Activated naive CD8-positive, alpha-beta T cell treated with anti-CD3 and anti-CD28 coated beads, Interleukin-2, amount 10 ng/mL, durations not matched to agents 7 days and 5 days (primary cell): ENCODE results near the gene AGO3. TPM values are rescaled to one million over a fixed set of nuclear protein-coding genes. Genes with fewer than 3 reads are reported as not detected.
"Not testable (repeated sequence)": the region's sequence is repeated elsewhere in the genome, so short reads cannot be mapped to it uniquely, and the experiment has no call there.

ENCODE experiments used
- ATAC-seq: fragments of 150-1000 bp; cut with Tn5 transposase; one replicate; pipeline ENCODE4 v1.10.0; 2021; ENCODE audit warnings: low read depth, moderate library complexity
- POLR2A ChIA-PET: fragments of 350-600 bp; sonication (Branson Sonifier 250); formaldehyde crosslinking; loops from one replicate; lab custom pipeline; 2021; ENCODE audit warnings: antibody characterized with exemption; lab: Charles Lee
- DNase-seq: peaks from one replicate; pipeline ENCODE4 v3.0.0; 2021
- H3K27ac Mint-ChIP-seq: one replicate; pipeline ENCODE4 v1.8.0; 2022; ENCODE audit warnings: mild to moderate bottlenecking, mixed read lengths
- H3K27me3 Mint-ChIP-seq: one replicate; pipeline ENCODE4 v1.8.0; 2022; ENCODE audit warnings: mild to moderate bottlenecking, moderate library complexity, mixed read lengths
- H3K36me3 Mint-ChIP-seq: one replicate; pipeline ENCODE4 v1.8.0; 2021; ENCODE audit warnings: mild to moderate bottlenecking, mixed read lengths
- H3K4me1 Mint-ChIP-seq: one replicate; pipeline ENCODE4 v1.8.0; 2021; ENCODE audit warnings: mixed read lengths
- H3K4me3 Mint-ChIP-seq: one replicate; pipeline ENCODE4 v1.8.0; 2022; ENCODE audit warnings: mild to moderate bottlenecking, moderate library complexity, mixed read lengths
- H3K9me3 Mint-ChIP-seq: one replicate; pipeline ENCODE4 v1.8.0; 2021; ENCODE audit warnings: mixed read lengths
- total RNA-seq, 2 experiments: library from RNA; stranded (reverse); gene quantifications; one replicate each; pipeline ENCODE4 v1.2.3, GENCODE V29; 2021

AGO3 gene
- 10 to 100 TPM; 26.5 to 34.0 TPM for total RNA-seq

- Mint-ChIP-seq H3K9me3 (no peaks in the 10 kb centered on the region), H3K27ac (peak within 1 kb of the TSS; percentile 95), H3K36me3 (no peaks in the 10 kb centered on the region), H3K27me3 (no peaks in the 10 kb centered on the region), H3K4me3 (peak within 1 kb of the TSS; percentile 92), H3K4me1 (peaks cover 29% of the 10 kb centered on the region)
- DNase-seq (peak; percentile 93), ATAC-seq (peak; percentile 92)
- POLR2A ChIA-PET, result interaction anchor here (0.5 to 2.6 kb wide), 25 partner anchors 9 to 693 kb away, joined by 3 to 27 read pairs (median 4); partner anchors contain the start of genes AGO1, CLSPN, KIAA0319L and NCDN
These were observed at the start of gene AGO3 for GRCh38 chr1:35930593-35931445. Gene AGO3, plus strand, starts transcription at chr1:35931105. Its CDS starts 322 bp downstream, at chr1:35931427.

GRCh38 chr1:35881850-35882273 lies 49.0 kb upstream of the AGO3 start:
- POLR2A ChIA-PET, result interaction anchor here (0.6 to 2.8 kb wide), 3 partner anchors 9 to 50 kb away, joined by 3 to 19 read pairs (median 4); partner anchors contain the start of gene AGO3
- no peak overlapping the region for H3K27ac Mint-ChIP-seq
- H3K36me3 Mint-ChIP-seq, result no peaks in the 10 kb centered on the region
- ATAC-seq (no peak), DNase-seq (no peak)
- no peaks in the 10 kb centered on the region for H3K9me3 Mint-ChIP-seq
- H3K4me1 Mint-ChIP-seq, result peaks cover 29% of the 10 kb centered on the region
- peaks cover 4% of the 10 kb centered on the region for H3K27me3 Mint-ChIP-seq
- H3K4me3 Mint-ChIP-seq, result peak overlapping the region; percentile 94

GRCh38 chr1:35882586-35882944 lies 48.3 kb upstream of the AGO3 start:
- H3K27me3 Mint-ChIP-seq, result peaks cover 4% of the 10 kb centered on the region
- no peak for DNase-seq
- no peaks in the 10 kb centered on the region for H3K9me3 Mint-ChIP-seq
- H3K27ac Mint-ChIP-seq, result no peak overlapping the region
- H3K4me3 Mint-ChIP-seq, result peak overlapping the region; percentile 94
- POLR2A ChIA-PET, result interaction anchor here (0.6 to 2.8 kb wide), 4 partner anchors 9 to 113 kb away, joined by 3 to 19 read pairs (median 3); partner anchors contain the start of genes AGO3 and CLSPN
- H3K36me3 Mint-ChIP-seq, result no peaks in the 10 kb centered on the region
- peaks cover 35% of the 10 kb centered on the region for H3K4me1 Mint-ChIP-seq
- ATAC-seq, result no peak

- peak; percentile 99 for DNase-seq
- ATAC-seq, result peak; percentile 95
- Mint-ChIP-seq H3K9me3 (no peaks in the 10 kb centered on the region), H3K4me1 (peaks cover 37% of the 10 kb centered on the region), H3K4me3 (peak within 1 kb of the TSS; percentile 94), H3K27ac (peak within 1 kb of the TSS; percentile 71), H3K27me3 (peaks cover 4% of the 10 kb centered on the region), H3K36me3 (no peaks in the 10 kb centered on the region)
- POLR2A ChIA-PET, result interaction anchor here (0.5 to 2.8 kb wide), 5 partner anchors 44 to 114 kb away, joined by 3 to 19 read pairs (median 4); partner anchors contain the start of genes AGO3 and CLSPN
These were observed 47.8 kb upstream of the AGO3 start, which contains the start of gene AGO1 for GRCh38 chr1:35882945-35883634. Gene AGO1, plus strand, starts transcription at chr1:35883209. Its CDS starts 213 bp downstream, at chr1:35883422.

GRCh38 chr1:35883635-35884101 lies 47.2 kb upstream of the AGO3 start:
- ATAC-seq (peak; percentile 4), DNase-seq (peak; percentile 50)
- POLR2A ChIA-PET, result interaction anchor here (0.5 to 2.8 kb wide), 5 partner anchors 43 to 114 kb away, joined by 3 to 19 read pairs (median 4); partner anchors contain the start of genes AGO3 and CLSPN
- Mint-ChIP-seq H3K36me3 (peaks cover under 1% of the 10 kb centered on the region), H3K4me3 (peak overlapping the region; percentile 94), H3K4me1 (peaks cover 37% of the 10 kb centered on the region), H3K27me3 (peaks cover 4% of the 10 kb centered on the region), H3K27ac (peak overlapping the region; percentile 71), H3K9me3 (no peaks in the 10 kb centered on the region)

GRCh38 chr1:35884934-35885333 lies 46.0 kb upstream of the AGO3 start:
- Mint-ChIP-seq H3K9me3 (no peaks in the 10 kb centered on the region), H3K4me3 (no peak overlapping the region), H3K27ac (no peak overlapping the region), H3K4me1 (peaks cover 37% of the 10 kb centered on the region), H3K27me3 (peaks cover 4% of the 10 kb centered on the region), H3K36me3 (peaks cover 3% of the 10 kb centered on the region)
- DNase-seq (no peak), ATAC-seq (no peak)
- POLR2A ChIA-PET, result interaction anchor here (0.6 kb wide), 2 partner anchors 535 to 602 kb away, joined by 3 to 4 read pairs; no protein-coding TSS in a partner anchor

GRCh38 chr1:35885961-35886558 lies 44.8 kb upstream of the AGO3 start:
- no peaks in the 10 kb centered on the region for H3K9me3 Mint-ChIP-seq
- peaks cover 3% of the 10 kb centered on the region for H3K36me3 Mint-ChIP-seq
- H3K4me3 Mint-ChIP-seq, result no peak overlapping the region
- POLR2A ChIA-PET, result interaction anchor here (1.0 kb wide), 1 partner anchor 9 kb away, joined by 3 read pairs; no protein-coding TSS in a partner anchor
- H3K27ac Mint-ChIP-seq, result no peak overlapping the region
- ATAC-seq, result no peak
- no peaks in the 10 kb centered on the region for H3K27me3 Mint-ChIP-seq
- peaks cover 37% of the 10 kb centered on the region for H3K4me1 Mint-ChIP-seq
- DNase-seq, result no peak

- POLR2A ChIA-PET, result interaction anchor here (1.0 kb wide), 2 partner anchors 10 to 44 kb away, joined by 3 to 5 read pairs; partner anchors contain the start of gene AGO3
- H3K9me3 Mint-ChIP-seq, result no peaks in the 10 kb centered on the region
- H3K4me3 Mint-ChIP-seq, result no peak overlapping the region
- H3K4me1 Mint-ChIP-seq, result peaks cover 34% of the 10 kb centered on the region
- H3K36me3 Mint-ChIP-seq, result peaks cover 3% of the 10 kb centered on the region
- ATAC-seq (no peak), DNase-seq (no peak)
- H3K27ac Mint-ChIP-seq, result peak overlapping the region; percentile 17
- no peaks in the 10 kb centered on the region for H3K27me3 Mint-ChIP-seq
These were observed 44.1 kb upstream of the AGO3 start for GRCh38 chr1:35886577-35887431.

GRCh38 chr1:35887508-35887907 lies 43.4 kb upstream of the AGO3 start:
- Mint-ChIP-seq H3K36me3 (peaks cover 3% of the 10 kb centered on the region), H3K27ac (no peak overlapping the region), H3K4me3 (no peak overlapping the region), H3K4me1 (peaks cover 27% of the 10 kb centered on the region), H3K9me3 (no peaks in the 10 kb centered on the region), H3K27me3 (no peaks in the 10 kb centered on the region)
- POLR2A ChIA-PET, result interaction anchor here (1.0 kb wide), 1 partner anchor 43 kb away, joined by 5 read pairs; the partner anchor contains the start of gene AGO3
- ATAC-seq (no peak), DNase-seq (no peak)

- Mint-ChIP-seq H3K4me3 (no peak overlapping the region), H3K9me3 (no peaks in the 10 kb centered on the region), H3K36me3 (peaks cover 3% of the 10 kb centered on the region), H3K27ac (no peak overlapping the region), H3K27me3 (no peaks in the 10 kb centered on the region), H3K4me1 (peaks cover 26% of the 10 kb centered on the region)
- POLR2A ChIA-PET, result no interaction called here
- ATAC-seq (no peak), DNase-seq (no peak)
These were observed 42.6 kb upstream of the AGO3 start for GRCh38 chr1:35888255-35888654.

- ATAC-seq, H3K27ac Mint-ChIP-seq, H3K36me3 Mint-ChIP-seq, POLR2A ChIA-PET, H3K9me3 Mint-ChIP-seq, DNase-seq, H3K4me3 Mint-ChIP-seq, H3K27me3 Mint-ChIP-seq: not testable (repeated sequence)
- H3K4me1 Mint-ChIP-seq, result peaks cover 23% of the 10 kb centered on the region
These were observed 41.9 kb upstream of the AGO3 start for GRCh38 chr1:35888981-35889380.
